ENCODE results near the gene DBI.
"Not testable (repeated sequence)": the region's sequence is repeated elsewhere in the genome, so short reads cannot be mapped to it uniquely, and the experiment has no call there.

The DBI gene

GRCh38 chr2:119366161-119366648 is 572 bp upstream of the DBI start:
- DNase-seq: no peak

GRCh38 chr2:119367472-119368099 is 809 bp downstream of the DBI start:
- peak; percentile 79 for DNase-seq

DNA sequence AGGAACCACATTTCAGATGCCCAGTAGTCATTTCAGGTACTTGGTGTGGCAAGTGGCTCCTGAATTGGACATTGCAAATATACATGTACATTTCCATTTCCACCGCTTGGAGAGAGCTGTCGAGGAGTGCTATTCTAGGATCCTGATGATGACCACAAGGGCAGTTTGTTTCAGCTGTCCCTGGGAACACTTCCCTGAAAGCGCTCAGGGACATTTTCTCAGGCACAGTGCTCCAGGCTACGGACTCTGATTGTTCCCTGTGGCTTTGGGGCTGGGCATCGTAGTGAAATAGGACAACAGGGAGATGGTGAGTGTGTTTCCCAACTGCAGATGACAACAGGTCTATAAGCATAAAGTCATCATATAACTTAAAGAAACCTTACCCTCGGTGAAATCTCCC is 3.1 kb downstream of the DBI start:
- DNase-seq: no peak

- DNase-seq: no peak
These were observed 4.3 kb downstream of the DBI start for GRCh38 chr2:119371111-119371510.

DNA sequence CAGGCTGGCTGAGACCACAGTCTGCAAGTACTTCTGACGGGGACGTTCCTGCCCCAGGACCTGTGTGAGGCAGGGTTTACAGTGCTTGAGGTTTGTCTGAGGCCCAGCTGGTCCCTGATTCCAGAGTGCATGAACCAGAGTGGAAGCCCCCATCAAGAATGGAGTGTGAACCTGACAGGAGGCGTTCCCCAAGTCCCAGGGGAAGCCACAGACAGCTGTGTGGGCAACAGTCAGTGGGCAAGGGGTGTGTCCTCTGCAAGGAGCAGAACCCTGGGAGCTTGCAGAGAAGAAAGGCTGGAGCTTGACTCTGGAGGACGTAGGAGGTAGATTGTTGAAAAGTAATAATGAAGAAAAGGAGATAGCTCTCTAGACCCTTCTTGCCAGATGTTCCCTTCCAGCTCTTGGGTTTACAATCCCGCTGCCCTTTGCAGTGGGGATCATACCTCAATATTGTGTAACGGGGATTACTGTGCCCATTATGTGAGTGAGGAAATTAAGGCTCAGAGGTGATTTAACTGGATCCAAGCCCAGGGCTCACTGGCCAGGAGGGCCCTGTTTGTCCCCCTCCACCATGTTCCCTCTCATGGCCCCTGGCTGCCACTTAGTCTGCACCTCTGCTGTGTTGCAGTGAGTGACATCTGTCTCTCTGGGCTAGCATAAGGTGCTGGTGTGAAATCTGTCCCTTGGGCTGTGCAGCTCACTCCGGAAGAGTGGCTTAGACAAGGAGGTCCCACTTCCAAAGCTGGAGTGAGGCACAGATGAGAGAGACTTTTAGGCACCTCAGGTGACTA is 6.2 kb downstream of the DBI start:
- no peak for DNase-seq

- not testable (repeated sequence) for DNase-seq
These were observed 7.3 kb downstream of the DBI start for GRCh38 chr2:119373907-119374745.

GRCh38 chr2:119376406-119376805 is 9.6 kb downstream of the DBI start:
- not testable (repeated sequence) for DNase-seq

DNA sequence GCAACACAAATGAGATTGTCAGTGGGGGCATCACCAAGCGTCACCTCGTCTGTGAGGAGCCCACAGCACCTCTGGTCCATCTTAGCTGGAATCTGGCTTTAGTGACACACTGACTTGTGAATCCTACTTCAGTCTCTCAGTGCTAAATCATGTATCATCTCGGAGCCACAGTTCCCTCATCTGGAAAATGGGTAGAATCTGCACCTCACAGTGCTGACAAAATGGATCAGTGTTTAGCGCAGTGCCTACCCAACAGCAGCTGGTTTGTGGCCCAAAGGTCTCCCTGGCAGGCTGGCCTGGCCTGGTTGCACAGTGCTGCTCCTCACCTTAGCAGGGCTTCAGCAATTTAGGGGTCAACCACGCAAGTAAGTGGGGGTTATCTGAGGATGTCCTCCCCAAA is 10.0 kb downstream of the DBI start:
- DNase-seq: no peak

GRCh38 chr2:119377294-119377992 is 10.7 kb downstream of the DBI start:
- DNase-seq: peak; percentile 35

GRCh38 chr2:119377993-119378345 is 11.2 kb downstream of the DBI start:
- no peak for DNase-seq

DNA sequence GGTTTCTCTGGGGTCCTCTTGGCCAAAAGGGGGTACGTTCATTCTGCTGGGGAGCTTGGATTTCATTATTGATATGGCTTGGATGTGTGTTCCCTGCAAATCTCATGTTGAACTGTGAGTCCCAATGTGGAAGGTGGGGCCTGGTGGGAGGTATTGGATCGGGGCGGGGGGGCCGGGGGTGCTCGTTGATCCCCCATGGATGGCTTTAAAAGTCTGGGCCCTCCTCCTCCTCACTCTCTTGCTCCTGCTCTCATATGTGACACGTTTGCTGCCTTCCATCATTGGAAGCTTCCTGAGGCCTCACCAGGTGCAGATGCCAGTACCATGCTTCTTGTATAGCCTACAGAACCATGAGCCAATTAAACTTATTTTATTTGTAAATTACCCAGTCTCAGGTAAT is 11.8 kb downstream of the DBI start:
- no peak for DNase-seq

DNA sequence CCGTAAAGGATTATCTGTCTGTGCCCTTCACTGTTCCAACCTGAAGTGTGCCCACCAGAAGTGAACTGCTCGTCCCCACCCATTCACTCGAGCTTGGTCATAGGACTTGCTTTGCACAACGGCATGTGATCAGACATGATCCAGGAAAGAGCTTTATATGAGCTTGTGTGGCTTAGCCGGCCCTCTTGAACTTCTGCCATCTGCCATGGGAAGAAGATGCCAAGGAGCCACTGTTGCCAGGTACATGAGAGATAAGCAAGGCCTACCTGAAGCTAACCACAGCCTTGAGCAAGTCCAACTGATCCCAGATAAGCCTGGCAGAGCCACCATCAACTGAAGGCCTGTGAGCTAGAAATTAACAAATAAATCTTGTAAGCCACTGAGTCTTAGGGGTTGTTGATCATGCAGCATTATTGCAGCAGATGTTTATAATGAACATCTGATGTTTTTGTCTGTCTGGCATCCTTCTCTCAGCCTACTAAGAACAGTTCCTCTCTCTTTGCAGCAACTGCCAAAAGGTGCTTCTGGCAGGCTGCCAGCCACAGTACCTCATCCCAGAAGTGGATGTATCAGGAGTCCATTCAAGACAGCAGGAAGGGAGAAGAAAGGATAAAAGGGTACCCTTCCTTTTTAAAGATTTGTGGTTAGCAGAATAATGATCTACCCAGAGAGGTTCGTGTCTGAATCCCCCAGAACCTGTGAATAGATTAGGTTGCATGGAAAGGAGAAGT is 16.8 kb downstream of the DBI start:
- no peak for DNase-seq

DNA sequence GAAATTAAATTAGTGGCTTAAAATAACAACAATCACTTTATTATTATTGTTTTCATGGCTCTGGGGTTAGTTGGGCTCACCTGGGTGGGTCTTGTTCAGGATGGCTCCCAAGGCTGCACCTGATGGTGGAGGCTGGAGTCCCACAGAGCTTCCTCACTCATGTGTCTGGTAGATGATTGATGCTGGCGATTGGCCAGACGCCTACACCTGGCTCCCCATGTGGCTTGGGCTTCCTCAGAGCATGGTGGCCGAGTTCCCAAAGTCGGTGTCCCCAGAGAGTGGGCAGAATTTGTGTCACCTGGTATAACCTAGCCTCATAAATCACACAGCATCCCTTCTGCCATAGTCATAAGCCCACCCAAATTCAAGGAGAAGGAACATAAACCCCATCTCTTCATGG is 18.2 kb downstream of the DBI start:
- peak; percentile 40 for DNase-seq

DNA sequence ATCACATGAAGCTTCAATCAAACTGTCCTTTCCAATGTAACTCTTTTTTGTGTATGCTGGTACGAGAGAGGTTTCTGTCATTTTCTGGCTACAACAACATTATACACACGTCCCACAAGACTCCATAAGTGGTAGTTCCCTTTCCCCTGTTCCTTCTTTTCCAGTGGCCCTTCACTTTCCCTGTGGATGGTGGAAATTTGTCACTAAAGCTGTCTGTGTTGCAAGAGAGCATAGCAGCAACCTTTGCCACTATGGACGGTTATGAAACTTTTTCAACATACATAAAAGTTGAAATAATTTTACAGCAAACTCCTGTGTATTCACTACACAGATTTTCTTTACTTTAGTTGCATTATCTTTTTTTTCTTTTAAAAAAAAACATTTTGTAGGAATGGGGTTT is 18.7 kb downstream of the DBI start:
- DNase-seq: no peak

- peak; percentile 57 for DNase-seq
These were observed 20.8 kb downstream of the DBI start for GRCh38 chr2:119387381-119388129.

- DNase-seq: peak; percentile 32
These were observed 23.0 kb downstream of the DBI start for GRCh38 chr2:119389615-119390306.

GRCh38 chr2:119393971-119394748 is 27.4 kb downstream of the DBI start:
- no peak for DNase-seq

DNA sequence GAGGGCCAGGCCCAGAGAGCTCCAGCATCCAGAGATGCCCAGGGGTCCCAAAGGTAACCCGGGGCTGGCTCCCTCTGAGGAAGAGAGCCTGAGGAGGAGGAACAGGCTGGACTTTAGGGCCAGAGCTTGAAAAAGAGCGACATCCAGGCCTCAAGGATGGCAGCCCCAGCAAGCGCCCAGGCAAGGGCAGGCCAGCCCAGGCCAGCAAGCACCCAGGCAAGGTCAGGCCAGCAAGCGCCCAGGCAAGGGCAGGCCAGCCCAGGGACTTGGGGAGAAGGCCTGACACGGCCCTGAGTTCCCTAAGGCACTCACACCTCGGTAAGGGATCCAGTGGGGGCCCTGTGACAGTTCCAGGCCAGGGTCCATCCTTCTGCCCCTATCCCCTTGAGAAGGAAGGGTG is 30.4 kb downstream of the DBI start:
- DNase-seq: peak; percentile 47

DNA sequence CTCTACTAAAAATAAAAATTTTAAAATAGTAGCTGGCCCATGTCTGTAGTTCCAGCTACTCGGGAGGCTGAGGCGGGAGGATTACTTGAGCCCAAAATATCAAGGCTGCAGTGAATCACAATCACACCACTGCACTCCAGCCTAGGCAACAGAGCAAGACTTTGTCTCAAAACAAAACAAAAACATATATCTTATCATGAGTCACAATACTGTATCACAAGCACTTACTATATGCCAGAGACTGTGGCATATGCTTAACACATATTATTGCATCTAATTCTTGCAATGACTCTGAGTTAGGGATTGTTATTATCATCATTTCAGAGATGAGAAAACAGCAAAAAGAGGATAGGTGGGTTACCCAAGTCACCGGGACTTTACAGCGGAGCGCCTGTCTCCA is 35.3 kb downstream of the DBI start:
- no peak for DNase-seq
